Measurements from ENCODE around the gene SNX14. TPM values are rescaled to one million over a fixed set of nuclear protein-coding genes. Genes with fewer than 3 reads are reported as not detected.

The SNX14 gene
- total RNA-seq, 2 donors from 2014 or later = 40.7 to 67.2 TPM

GRCh38 chr6:85610182-85610895 lies 16.7 kb upstream of the SNX14 start:
- Histone ChIP-seq H3K36me3 (peaks cover 0 to 5% of the 10 kb centered on the region in 2 donors), H3K4me1 (replicated peaks) (no peaks in the 10 kb centered on the region), H3K27ac (no peak overlapping the region), H3K27me3 (replicated peaks; ENCODE audit: insufficient read depth) (no peaks in the 10 kb centered on the region), H3K4me3 (no peak overlapping the region), H3K9me3 (no peaks in the 10 kb centered on the region)
- no peak for TF ChIP-seq CTCF (IDR thresholded peaks at IDR 0.05)
- TF ChIP-seq POLR2AphosphoS5 (IDR thresholded peaks at IDR 0.05) = no peak
- no peak for TF ChIP-seq POLR2A (IDR thresholded peaks at IDR 0.05)
- DNase-seq (ENCODE audit: low spot score) = no peak
- intact Hi-C loops (cut with DNase I) = no loop called here
- WGBS = 73% methylated on average over 2 of the region's 2 CpGs

- intact Hi-C loops (cut with DNase I) = no loop called here
- TF ChIP-seq POLR2AphosphoS5 (IDR thresholded peaks at IDR 0.05) (no peak), POLR2A (IDR thresholded peaks at IDR 0.05) (no peak), CTCF (IDR thresholded peaks at IDR 0.05) (no peak)
- 84% methylated on average over 4 of the region's 4 CpGs for WGBS
- Histone ChIP-seq H3K36me3 (no peaks in the 10 kb centered on the region), H3K4me1 (replicated peaks) (no peaks in the 10 kb centered on the region), H3K27ac (no peak overlapping the region), H3K27me3 (replicated peaks; ENCODE audit: insufficient read depth) (no peaks in the 10 kb centered on the region), H3K9me3 (no peaks in the 10 kb centered on the region), H3K4me3 (no peak overlapping the region)
- DNase-seq (ENCODE audit: low spot score) = no peak
Measured at GRCh38 chr6:85602100-85602499, 8.4 kb upstream of the SNX14 start.

- TF ChIP-seq POLR2AphosphoS5 (IDR thresholded peaks at IDR 0.05) (no peak), CTCF (IDR thresholded peaks at IDR 0.05) (no peak), POLR2A (IDR thresholded peaks at IDR 0.05) (no peak)
- Histone ChIP-seq H3K27ac (no peak overlapping the region), H3K36me3 (no peaks in the 10 kb centered on the region), H3K4me1 (replicated peaks) (no peaks in the 10 kb centered on the region), H3K27me3 (replicated peaks; ENCODE audit: insufficient read depth) (no peaks in the 10 kb centered on the region), H3K4me3 (no peak overlapping the region), H3K9me3 (no peaks in the 10 kb centered on the region)
- intact Hi-C loops (cut with DNase I) = no loop called here
- no peak for DNase-seq (ENCODE audit: low spot score)
- WGBS = 83% methylated on average over 11 of the region's 11 CpGs
Measured at GRCh38 chr6:85600713-85601313, 7.2 kb upstream of the SNX14 start.

- Histone ChIP-seq H3K27me3 (replicated peaks; ENCODE audit: insufficient read depth) (no peaks in the 10 kb centered on the region), H3K36me3 (no peaks in the 10 kb centered on the region), H3K9me3 (no peaks in the 10 kb centered on the region), H3K27ac (peak overlapping the region; percentile 88 to 91), H3K4me1 (replicated peaks) (no peaks in the 10 kb centered on the region), H3K4me3 (peak overlapping the region; percentile 51 to 54)
- TF ChIP-seq CTCF (IDR thresholded peaks at IDR 0.05) (no peak), POLR2A (IDR thresholded peaks at IDR 0.05) (no peak), POLR2AphosphoS5 (IDR thresholded peaks at IDR 0.05) (no peak)
- intact Hi-C loops (cut with DNase I) = loop anchor here (2.0 kb wide), 1 partner anchor 84 kb away; no protein-coding TSS in a partner anchor
- peak; percentile 33 for DNase-seq (ENCODE audit: low spot score)
- under 1% methylated on average over 35 of the region's 35 CpGs for WGBS
Measured at GRCh38 chr6:85594197-85594930, 706 bp upstream of the SNX14 start.
